ENCODE data around the gene XPNPEP1.
A peak's percentile ranks its signal among the peaks of the same experiment; 100 is the strongest.
"Not testable (repeated sequence)": the region's sequence is repeated elsewhere in the genome, so short reads cannot be mapped to it uniquely, and the experiment has no call there.

XPNPEP1 gene

DNA sequence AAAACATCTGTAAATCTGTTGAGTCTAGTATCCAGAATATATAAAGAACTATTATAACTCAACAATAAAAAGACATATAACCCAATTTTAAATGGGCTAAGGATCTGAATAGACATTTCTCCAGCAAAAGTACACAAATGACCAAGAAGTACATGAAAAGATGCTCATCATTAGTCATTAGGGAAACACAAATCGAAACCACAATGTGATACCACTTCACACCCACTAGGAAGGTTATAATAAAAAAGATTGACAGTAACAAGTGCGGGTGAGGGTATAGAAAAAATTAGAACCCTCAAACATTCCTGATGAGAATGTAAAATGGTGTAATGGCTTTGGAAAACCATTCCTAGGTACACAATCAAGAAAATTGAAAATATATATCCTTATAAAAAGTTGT, 4.1 kb downstream of the XPNPEP1 start:
- Histone ChIP-seq H2BK120ac (ENCODE audit: low read depth, low read length) (no peak overlapping the region), H3K4me3 (ENCODE audit: low read length) (no peak overlapping the region), H3K18ac (ENCODE audit: low read length) (no peak overlapping the region), H3K79me2 (ENCODE audit: control insufficient read depth, insufficient read depth, low read length) (peaks cover 2% of the 10 kb centered on the region), H3K9ac (ENCODE audit: low read length) (no peak overlapping the region), H3K4ac (ENCODE audit: low read depth, low read length) (no peak overlapping the region), H3K56ac (ENCODE audit: low read length) (no peak overlapping the region), H2BK15ac (replicated peaks; ENCODE audit: low read depth) (no peak overlapping the region), H3K4me1 (ENCODE audit: control insufficient read depth, low read depth, low read length) (peaks cover 10% of the 10 kb centered on the region), H3K27me3 (ENCODE audit: insufficient read depth, low read length, poor library complexity) (no peaks in the 10 kb centered on the region), H3K27ac (ENCODE audit: low read depth, low read length) (no peak overlapping the region), H3K23ac (ENCODE audit: low read length) (no peak overlapping the region), H3K79me1 (ENCODE audit: low read length) (peaks cover 11% of the 10 kb centered on the region), H4K8ac (ENCODE audit: low read depth, low read length) (no peak overlapping the region), H3K36me3 (ENCODE audit: control insufficient read depth, insufficient read depth, low read length) (no peaks in the 10 kb centered on the region), H3K4me2 (ENCODE audit: low read length) (no peak overlapping the region), H2AK5ac (ENCODE audit: low read length) (no peak overlapping the region), H4K5ac (ENCODE audit: low read length) (no peak overlapping the region), H2BK5ac (ENCODE audit: low read length) (no peak overlapping the region)
- no peak for DNase-seq
- WGBS (ENCODE audit: extremely low coverage, insufficient coverage, low lambda C conversion rate) = no CpG with 5 or more reads among the region's 2 CpGs

- not testable (repeated sequence) for H3K4ac ChIP-seq (ENCODE audit: low read depth, low read length); H3K27me3 ChIP-seq (ENCODE audit: insufficient read depth, low read length, poor library complexity); H3K4me2 ChIP-seq (ENCODE audit: low read length); H3K27ac ChIP-seq (ENCODE audit: low read depth, low read length); H3K9ac ChIP-seq (ENCODE audit: low read length); H3K18ac ChIP-seq (ENCODE audit: low read length); H4K8ac ChIP-seq (ENCODE audit: low read depth, low read length); H2BK15ac ChIP-seq (replicated peaks; ENCODE audit: low read depth); H3K4me3 ChIP-seq (ENCODE audit: low read length); H3K56ac ChIP-seq (ENCODE audit: low read length); H4K5ac ChIP-seq (ENCODE audit: low read length); H2BK120ac ChIP-seq (ENCODE audit: low read depth, low read length); H3K23ac ChIP-seq (ENCODE audit: low read length); H3K36me3 ChIP-seq (ENCODE audit: control insufficient read depth, insufficient read depth, low read length); H3K79me2 ChIP-seq (ENCODE audit: control insufficient read depth, insufficient read depth, low read length); H2AK5ac ChIP-seq (ENCODE audit: low read length); H3K4me1 ChIP-seq (ENCODE audit: control insufficient read depth, low read depth, low read length); H2BK5ac ChIP-seq (ENCODE audit: low read length); DNase-seq
- peaks cover 11% of the 10 kb centered on the region for H3K79me1 ChIP-seq (ENCODE audit: low read length)
- WGBS (ENCODE audit: extremely low coverage, insufficient coverage, low lambda C conversion rate) = no CpG with 5 or more reads among the region's 6 CpGs
These were observed 4.6 kb downstream of the XPNPEP1 start for GRCh38 chr10:109918707-109919106.

DNA sequence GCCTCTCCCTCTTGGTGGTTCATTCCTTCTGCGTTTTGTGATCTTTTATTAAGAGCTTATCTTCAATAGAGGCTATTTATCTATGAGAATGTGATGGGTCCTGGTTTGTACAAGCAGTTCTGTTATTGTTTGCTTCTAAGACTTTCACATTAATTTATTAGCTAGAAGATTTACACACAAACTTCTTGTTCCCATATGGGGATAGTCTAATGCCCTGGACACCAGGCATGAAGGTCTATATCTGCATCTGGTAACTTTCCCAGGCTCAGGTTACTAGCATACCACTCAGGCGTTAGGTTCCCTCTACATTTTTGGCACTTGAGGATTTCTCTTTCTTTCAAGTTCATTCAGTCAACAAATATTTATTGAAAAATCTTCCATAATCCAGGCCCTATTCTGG, 7.7 kb downstream of the XPNPEP1 start:
- no peaks in the 10 kb centered on the region for H3K27me3 ChIP-seq (ENCODE audit: insufficient read depth, low read length, poor library complexity)
- no peak overlapping the region for H4K8ac ChIP-seq (ENCODE audit: low read depth, low read length)
- H2BK5ac ChIP-seq (ENCODE audit: low read length) = no peak overlapping the region
- no peak overlapping the region for H2BK120ac ChIP-seq (ENCODE audit: low read depth, low read length)
- no peak overlapping the region for H3K18ac ChIP-seq (ENCODE audit: low read length)
- no peak overlapping the region for H3K4me2 ChIP-seq (ENCODE audit: low read length)
- H3K4me3 ChIP-seq (ENCODE audit: low read length) = no peak overlapping the region
- no peak overlapping the region for H2AK5ac ChIP-seq (ENCODE audit: low read length)
- no peak overlapping the region for H3K4ac ChIP-seq (ENCODE audit: low read depth, low read length)
- no peak for DNase-seq
- H3K79me1 ChIP-seq (ENCODE audit: low read length) = peaks cover 5% of the 10 kb centered on the region
- no peak overlapping the region for H3K9ac ChIP-seq (ENCODE audit: low read length)
- no peak overlapping the region for H4K5ac ChIP-seq (ENCODE audit: low read length)
- WGBS (ENCODE audit: extremely low coverage, insufficient coverage, low lambda C conversion rate) = no CpG with 5 or more reads among the region's 2 CpGs
- no peaks in the 10 kb centered on the region for H3K36me3 ChIP-seq (ENCODE audit: control insufficient read depth, insufficient read depth, low read length)
- H3K23ac ChIP-seq (ENCODE audit: low read length) = peak overlapping the region; percentile 30
- no peaks in the 10 kb centered on the region for H3K4me1 ChIP-seq (ENCODE audit: control insufficient read depth, low read depth, low read length)
- H2BK15ac ChIP-seq (replicated peaks; ENCODE audit: low read depth) = no peak overlapping the region
- H3K56ac ChIP-seq (ENCODE audit: low read length) = no peak overlapping the region
- H3K27ac ChIP-seq (ENCODE audit: low read depth, low read length) = no peak overlapping the region
- H3K79me2 ChIP-seq (ENCODE audit: control insufficient read depth, insufficient read depth, low read length) = no peaks in the 10 kb centered on the region

DNA sequence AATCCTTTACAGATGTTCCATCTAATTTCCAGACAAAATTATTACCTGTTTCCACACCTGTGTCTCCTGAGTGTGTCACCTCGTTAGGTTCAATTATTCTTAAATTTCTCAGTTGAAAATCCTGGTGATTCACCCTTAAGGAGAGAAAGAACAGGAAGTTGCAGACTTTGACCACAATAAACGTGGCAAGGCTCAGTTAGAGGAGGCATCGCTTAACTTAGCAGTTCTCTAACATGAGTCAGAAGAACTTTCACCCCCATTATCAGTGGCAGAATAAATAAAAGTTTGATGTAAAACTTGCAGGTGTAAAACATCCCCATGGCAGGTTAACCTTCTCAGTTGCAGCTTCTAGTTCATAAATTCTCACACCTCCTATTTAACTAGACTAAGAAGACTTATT, 8.3 kb downstream of the XPNPEP1 start:
- Histone ChIP-seq H3K36me3 (ENCODE audit: control insufficient read depth, insufficient read depth, low read length) (no peaks in the 10 kb centered on the region), H3K9ac (ENCODE audit: low read length) (no peak overlapping the region), H3K79me1 (ENCODE audit: low read length) (peaks cover 5% of the 10 kb centered on the region), H4K8ac (ENCODE audit: low read depth, low read length) (no peak overlapping the region), H3K27ac (ENCODE audit: low read depth, low read length) (no peak overlapping the region), H2BK5ac (ENCODE audit: low read length) (no peak overlapping the region), H3K4me2 (ENCODE audit: low read length) (no peak overlapping the region), H3K18ac (ENCODE audit: low read length) (no peak overlapping the region), H3K4me3 (ENCODE audit: low read length) (no peak overlapping the region), H3K4ac (ENCODE audit: low read depth, low read length) (no peak overlapping the region), H3K27me3 (ENCODE audit: insufficient read depth, low read length, poor library complexity) (no peaks in the 10 kb centered on the region), H3K56ac (ENCODE audit: low read length) (no peak overlapping the region), H3K4me1 (ENCODE audit: control insufficient read depth, low read depth, low read length) (no peaks in the 10 kb centered on the region), H3K23ac (ENCODE audit: low read length) (no peak overlapping the region), H3K79me2 (ENCODE audit: control insufficient read depth, insufficient read depth, low read length) (no peaks in the 10 kb centered on the region), H2BK120ac (ENCODE audit: low read depth, low read length) (no peak overlapping the region), H4K5ac (ENCODE audit: low read length) (no peak overlapping the region), H2BK15ac (replicated peaks; ENCODE audit: low read depth) (no peak overlapping the region), H2AK5ac (ENCODE audit: low read length) (no peak overlapping the region)
- WGBS (ENCODE audit: extremely low coverage, insufficient coverage, low lambda C conversion rate) = no CpG with 5 or more reads among the region's 3 CpGs
- DNase-seq = no peak

- H3K27ac ChIP-seq (ENCODE audit: low read depth, low read length) = no peak overlapping the region
- H2BK120ac ChIP-seq (ENCODE audit: low read depth, low read length) = no peak overlapping the region
- H3K4me1 ChIP-seq (ENCODE audit: control insufficient read depth, low read depth, low read length) = no peaks in the 10 kb centered on the region
- no peak overlapping the region for H3K9ac ChIP-seq (ENCODE audit: low read length)
- H3K4me3 ChIP-seq (ENCODE audit: low read length) = no peak overlapping the region
- no peak overlapping the region for H4K8ac ChIP-seq (ENCODE audit: low read depth, low read length)
- H3K4me2 ChIP-seq (ENCODE audit: low read length) = no peak overlapping the region
- no peaks in the 10 kb centered on the region for H3K79me2 ChIP-seq (ENCODE audit: control insufficient read depth, insufficient read depth, low read length)
- no peaks in the 10 kb centered on the region for H3K27me3 ChIP-seq (ENCODE audit: insufficient read depth, low read length, poor library complexity)
- no peak overlapping the region for H4K5ac ChIP-seq (ENCODE audit: low read length)
- H3K4ac ChIP-seq (ENCODE audit: low read depth, low read length) = no peak overlapping the region
- H2BK5ac ChIP-seq (ENCODE audit: low read length) = no peak overlapping the region
- no peak overlapping the region for H3K23ac ChIP-seq (ENCODE audit: low read length)
- H3K18ac ChIP-seq (ENCODE audit: low read length) = no peak overlapping the region
- H3K79me1 ChIP-seq (ENCODE audit: low read length) = peaks cover 5% of the 10 kb centered on the region
- no peak overlapping the region for H3K56ac ChIP-seq (ENCODE audit: low read length)
- DNase-seq = no peak
- H2BK15ac ChIP-seq (replicated peaks; ENCODE audit: low read depth) = no peak overlapping the region
- WGBS (ENCODE audit: extremely low coverage, insufficient coverage, low lambda C conversion rate) = no CpG with 5 or more reads among the region's 4 CpGs
- no peak overlapping the region for H2AK5ac ChIP-seq (ENCODE audit: low read length)
- H3K36me3 ChIP-seq (ENCODE audit: control insufficient read depth, insufficient read depth, low read length) = no peaks in the 10 kb centered on the region
These were observed 9.9 kb downstream of the XPNPEP1 start for GRCh38 chr10:109913306-109913892.
